Muscle of back (tissue), 13 donors: ENCODE data around the gene DNAAF6. TPM values are rescaled to one million over a fixed set of nuclear protein-coding genes. Genes with fewer than 3 reads are reported as not detected.
"Not testable (repeated sequence)": the region's sequence is repeated elsewhere in the genome, so short reads cannot be mapped to it uniquely, and the experiment has no call there.

Source experiments
- DNase-seq, 3 donors: peaks; one replicate each; pipeline versions ENCODE4 v3.0.0 to v3.0.0-alpha.2; 2013
- long read RNA-seq, 9 donors: transcript quantifications; one replicate each; lab custom pipeline, GENCODE V29; 2026
- polyA plus RNA-seq, 10 donors: library from polyadenylated mRNA; unstranded; fragments of 120-200 nt; gene quantifications; one replicate each; pipeline ENCODE4 v1.2.1, GENCODE V29; 2013; ENCODE audit not compliant: insufficient read length in 10 of 10

The DNAAF6 gene
- polyA plus RNA-seq: not detected
- long read RNA-seq, donor 1: 0 reads
- long read RNA-seq, donor 2: 0 reads
- long read RNA-seq, donor 3: 0 reads
- long read RNA-seq, donor 4: 0 reads
- long read RNA-seq, donor 5: 0 reads
- long read RNA-seq, donor 6: 0 reads
- long read RNA-seq, donor 7: 0 reads
- long read RNA-seq, donor 8: 0 reads
- long read RNA-seq, donor 9: 0 reads

- DNase-seq: peak; percentile 8 to 59 (median 34)
Measured at GRCh38 chrX:107205770-107206696, at the start of gene DNAAF6, which contains the start of gene NUP62CL. TSS of gene DNAAF6 (plus strand) at chrX:107206611. CDS start at chrX:107212876, 6,265 bp downstream. TSS of gene NUP62CL (minus strand) at chrX:107206433. CDS start at chrX:107175146, 31,287 bp downstream.

DNA sequence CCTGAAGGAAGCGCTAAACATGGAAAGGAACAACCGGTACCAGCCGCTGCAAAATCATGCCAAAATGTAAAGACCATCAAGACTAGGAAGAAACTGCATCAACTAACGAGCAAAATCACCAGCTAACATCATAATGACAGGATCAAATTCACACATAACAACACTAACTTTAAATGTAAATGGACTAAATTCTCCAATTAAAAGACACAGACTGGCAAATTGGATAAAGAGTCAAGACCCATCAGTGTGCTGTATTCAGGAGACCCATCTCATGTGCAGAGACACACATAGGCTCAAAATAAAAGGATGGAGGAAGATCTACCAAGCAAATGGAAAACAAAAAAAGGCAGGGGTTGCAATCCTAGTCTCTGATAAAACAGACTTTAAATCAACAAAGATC lies 48.8 kb upstream of the DNAAF6 start:
- DNase-seq: not testable (repeated sequence)

- DNase-seq: no peak
Measured at GRCh38 chrX:107167163-107167921, 39.1 kb upstream of the DNAAF6 start.

- DNase-seq: no peak
Measured at GRCh38 chrX:107168257-107168656, 38.2 kb upstream of the DNAAF6 start.

- no peak for DNase-seq
Measured at GRCh38 chrX:107168712-107169111, 37.7 kb upstream of the DNAAF6 start.

GRCh38 chrX:107171369-107172102 lies 34.9 kb upstream of the DNAAF6 start:
- DNase-seq: no peak

DNA sequence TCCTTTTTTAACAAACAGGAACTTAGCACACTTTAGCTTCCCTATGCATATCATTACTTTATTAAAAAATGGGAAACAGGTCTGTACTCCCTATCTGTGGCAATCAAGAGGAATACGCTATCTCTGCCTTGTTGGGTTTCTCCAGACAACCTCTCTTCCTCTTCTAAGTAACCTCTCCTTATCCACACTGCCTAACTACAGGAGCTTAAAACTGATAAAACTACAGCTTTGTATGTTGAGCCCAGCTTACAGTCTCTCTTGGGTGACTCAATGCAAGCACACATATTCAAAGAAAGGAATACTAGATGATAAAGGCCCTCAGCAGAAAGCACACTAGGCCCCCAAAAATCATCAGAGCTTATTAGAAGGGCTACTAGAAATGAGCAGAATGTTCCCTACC lies 9.1 kb upstream of the DNAAF6 start:
- no peak for DNase-seq

- DNase-seq: not testable (repeated sequence)
Measured at GRCh38 chrX:107198074-107198473, 8.3 kb upstream of the DNAAF6 start.

GRCh38 chrX:107199491-107199890 lies 6.9 kb upstream of the DNAAF6 start:
- DNase-seq: no peak

DNA sequence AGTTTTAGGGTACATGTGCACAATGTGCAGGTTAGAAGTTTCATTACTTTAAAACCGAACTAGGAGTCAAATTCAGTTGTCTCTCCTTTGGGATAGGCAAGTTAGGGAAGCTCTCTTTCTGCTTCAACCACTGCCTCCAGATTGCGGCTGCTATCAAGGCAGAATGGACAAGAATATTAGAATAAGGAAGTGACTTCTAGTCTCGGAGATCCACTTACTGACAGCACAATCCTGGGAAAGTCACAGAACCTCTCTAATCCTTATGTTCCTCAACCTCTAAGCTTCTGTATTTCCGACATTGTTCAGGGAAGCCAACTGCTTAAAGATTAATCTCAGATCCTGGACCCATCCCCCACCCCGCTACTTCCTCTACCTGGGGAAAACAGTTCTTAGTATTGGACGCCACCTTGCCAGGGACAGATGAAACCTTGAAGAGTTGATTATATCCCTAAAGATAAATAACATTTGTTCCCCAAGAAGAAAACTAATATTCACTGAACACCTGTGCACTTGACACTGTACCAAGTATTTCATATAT lies 2.3 kb upstream of the DNAAF6 start:
- peak in 1 of 3 donors; percentile 3 for DNase-seq

DNA sequence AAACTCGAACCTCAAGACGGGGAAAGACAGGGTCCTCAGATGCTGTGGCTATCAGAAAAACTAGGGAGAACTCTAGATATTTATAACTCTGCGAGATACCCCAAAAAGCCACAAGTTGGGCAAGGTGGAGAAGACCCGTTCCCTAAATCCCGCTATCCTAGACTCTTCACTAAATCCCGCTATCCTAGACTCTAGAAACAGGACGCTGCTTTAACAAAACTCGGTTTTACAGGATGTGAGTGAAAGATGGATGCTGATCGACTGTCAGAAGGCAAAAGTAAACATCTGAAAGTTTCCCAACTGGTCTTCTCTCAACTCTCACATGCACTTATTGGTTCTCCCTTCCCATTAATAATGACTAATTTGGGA lies 270 bp downstream of the DNAAF6 start:
- DNase-seq: no peak

DNA sequence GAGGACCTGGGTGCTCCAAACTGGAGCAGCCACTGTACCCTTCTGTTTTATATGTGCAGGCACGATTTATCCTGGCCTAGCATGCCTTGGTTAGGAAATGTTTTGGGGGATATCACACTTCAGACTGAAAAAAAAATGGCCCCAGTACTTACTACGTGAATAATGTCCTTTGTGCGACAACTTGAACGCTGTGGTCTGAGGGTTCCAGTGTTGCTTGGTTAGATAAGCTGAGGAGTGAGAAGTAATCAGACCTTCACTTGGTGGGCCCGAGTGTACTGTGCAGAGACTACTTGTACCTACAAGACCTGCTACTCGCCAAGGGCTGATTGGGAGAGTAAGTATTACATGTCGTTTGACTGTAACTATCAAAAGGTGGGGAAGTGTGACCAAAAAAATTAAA lies 678 bp downstream of the DNAAF6 start:
- no peak for DNase-seq

- no peak for DNase-seq
Measured at GRCh38 chrX:107207943-107208342, 1.5 kb downstream of the DNAAF6 start.

DNA sequence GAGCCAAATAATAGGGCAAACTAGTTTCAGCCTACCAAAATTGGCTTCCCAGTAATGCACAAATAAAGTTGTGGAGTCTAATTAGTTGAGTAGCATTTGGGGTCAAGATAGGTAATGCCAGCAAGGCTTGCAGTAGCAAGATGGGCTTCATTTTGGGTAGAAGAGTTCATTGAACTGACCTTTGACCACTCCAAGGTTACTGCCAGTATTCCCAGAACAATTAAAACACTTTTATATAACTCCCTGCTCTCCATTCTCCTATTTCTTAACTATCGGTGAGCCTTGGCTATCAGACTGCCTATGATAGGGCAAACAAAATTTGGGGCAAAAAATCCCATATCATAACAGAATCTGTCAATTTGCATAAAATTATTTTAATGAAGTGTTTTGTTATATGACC lies 7.1 kb downstream of the DNAAF6 start:
- no peak for DNase-seq

- no peak for DNase-seq
Measured at GRCh38 chrX:107226757-107227156, 20.3 kb downstream of the DNAAF6 start.

DNA sequence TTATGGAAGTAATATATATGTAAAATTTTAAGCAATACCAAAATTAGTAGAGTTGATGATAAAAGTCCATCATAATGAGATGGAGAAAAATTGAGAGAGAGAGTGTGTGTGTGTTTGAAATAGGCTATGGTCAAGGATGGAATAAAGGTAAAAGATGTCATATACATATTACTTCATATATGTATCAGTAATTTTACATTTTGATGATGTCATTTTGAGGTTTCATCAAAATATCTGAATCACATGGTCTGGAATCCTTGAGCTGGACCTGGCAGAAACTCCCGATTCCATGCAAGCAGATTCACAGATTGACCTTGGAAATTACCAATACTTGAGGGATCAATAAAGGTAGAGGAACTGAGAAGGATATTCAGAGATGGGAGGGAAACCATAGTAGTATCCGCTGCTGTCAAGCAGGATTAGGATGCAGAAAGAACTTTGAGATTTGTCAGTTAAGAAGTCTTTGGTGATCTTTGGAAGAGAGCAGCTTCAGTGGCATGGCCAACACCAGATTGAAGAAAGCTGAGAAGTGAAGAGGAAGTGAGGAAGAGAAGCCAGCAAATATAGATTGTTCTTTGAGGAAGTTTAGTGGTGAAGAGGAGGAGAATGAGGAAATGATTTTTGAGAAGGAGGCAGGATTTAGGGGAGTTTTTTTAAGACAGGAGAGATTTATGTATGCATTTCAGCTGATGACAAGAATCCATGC lies 21.5 kb downstream of the DNAAF6 start:
- DNase-seq: no peak

DNA sequence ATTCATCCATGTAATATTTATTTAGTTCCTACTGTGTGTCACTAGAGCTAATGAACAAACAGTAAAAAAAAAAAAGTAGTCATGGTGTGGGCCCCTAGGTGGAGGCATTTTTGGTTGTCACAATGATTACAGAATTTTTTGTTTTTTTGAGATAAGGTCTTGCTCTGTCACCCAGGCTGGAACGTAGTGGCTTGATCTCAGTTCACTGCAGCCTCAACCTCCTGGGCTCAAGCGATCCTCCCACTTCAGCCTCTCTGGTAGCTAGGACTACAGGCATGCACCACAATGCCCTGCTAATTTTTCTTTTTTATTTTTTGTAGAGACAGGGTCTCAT lies 22.0 kb downstream of the DNAAF6 start:
- no peak for DNase-seq

- DNase-seq: peak in 2 of 3 donors; percentile 0 to 2
Measured at GRCh38 chrX:107272431-107272921, 66.1 kb downstream of the DNAAF6 start.

- no peak for DNase-seq
Measured at GRCh38 chrX:107273795-107274194, 67.4 kb downstream of the DNAAF6 start.

DNA sequence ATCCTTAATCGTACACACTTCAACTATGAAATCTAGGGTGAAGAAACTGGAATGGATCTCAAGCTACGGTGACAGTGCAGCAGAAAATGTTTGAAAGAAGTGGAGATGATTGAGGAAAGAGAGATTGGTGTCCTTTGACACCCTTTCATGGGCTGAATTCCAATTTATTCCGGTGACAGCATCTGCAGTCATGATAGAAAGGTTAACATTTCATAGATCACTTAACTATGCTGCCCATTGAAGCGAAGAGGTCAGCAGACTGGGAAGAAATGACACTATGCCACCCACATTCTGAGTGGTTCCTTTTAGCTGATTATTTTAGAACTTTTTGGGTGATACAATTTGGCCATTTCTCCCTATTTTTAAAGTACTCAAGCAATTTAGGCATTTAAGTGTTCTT lies 82.3 kb downstream of the DNAAF6 start:
- no peak for DNase-seq

- no peak for DNase-seq
Measured at GRCh38 chrX:107290019-107290418, 83.6 kb downstream of the DNAAF6 start.
